Measurements from ENCODE around the gene CEP85. TPM values are rescaled to one million over a fixed set of nuclear protein-coding genes. Genes with fewer than 3 reads are reported as not detected.

The CEP85 gene
- 10 to 100 TPM; 28.5 to 61.6 (median 41.3) TPM for total RNA-seq

GRCh38 chr1:26233903-26234643 lies at the start of gene CEP85:
Gene CEP85 (plus strand): TSS chr1:26234200. CDS start chr1:26239784, 5,584 bp downstream.
- Histone ChIP-seq H3K36me3 (no peaks in the 10 kb centered on the region), H3K27ac (peak within 1 kb of the TSS; percentile 97 to 99 (median 98)), H3K9me3 (no peaks in the 10 kb centered on the region), H3K4me3 (peak within 1 kb of the TSS; percentile 81 to 96 (median 90)), H3K4me1 (peaks cover 30 to 40% of the 10 kb centered on the region in 2 donors), H3K27me3 (no peaks in the 10 kb centered on the region)
- DNase-seq (peak; percentile 98 to 99), ATAC-seq (peak; percentile 91 to 92)
- in situ Hi-C loops (cut with MboI; ENCODE audit: low sequenced_read_pairs in 4 of 4) (loop anchor here in 1 of 4 donors (5.0 kb wide), 1 partner anchor 67 kb away; the partner anchor contains the start of genes C1orf232 and ZNF593), intact Hi-C loops (cut with DNase I; ENCODE audit: low total_unique reads) (loop anchor here (1.0 to 10.0 kb wide), 6 partner anchors 41 to 1341 kb away; partner anchors contain the start of gene ZNF593)
- peak; percentile 72 to 90 (median 89) for TF ChIP-seq CTCF (IDR thresholded peaks at IDR 0.05 in 4 of 5, conservative IDR thresholded peaks at IDR 0.05 in 1 of 5)
- peak; percentile 96 to 97 for TF ChIP-seq POLR2A (IDR thresholded peaks at IDR 0.05)

- DNase-seq (no peak), ATAC-seq (no peak)
- Histone ChIP-seq H3K27me3 (no peaks in the 10 kb centered on the region), H3K9me3 (no peaks in the 10 kb centered on the region), H3K27ac (peak overlapping the region; percentile 94 to 98 (median 96)), H3K36me3 (peaks cover 0 to 51% of the 10 kb centered on the region in 2 donors), H3K4me3 (no peak overlapping the region), H3K4me1 (peaks cover 26 to 35% of the 10 kb centered on the region in 2 donors)
- in situ Hi-C loops (cut with MboI; ENCODE audit: low sequenced_read_pairs in 4 of 4), result no loop called here
- intact Hi-C loops (cut with DNase I; ENCODE audit: low total_unique reads), result loop anchor here (5.0 kb wide), 1 partner anchor 92 kb away; no protein-coding TSS in a partner anchor
- TF ChIP-seq CTCF (IDR thresholded peaks at IDR 0.05 in 4 of 5, conservative IDR thresholded peaks at IDR 0.05 in 1 of 5), result no peak
- TF ChIP-seq POLR2A (IDR thresholded peaks at IDR 0.05), result no peak
Observed at GRCh38 chr1:26184883-26185282, 49.1 kb upstream of the CEP85 start.

- in situ Hi-C loops (cut with MboI; ENCODE audit: low sequenced_read_pairs in 4 of 4), result no loop called here
- H3K4me1 ChIP-seq, result peaks cover 7 to 14% of the 10 kb centered on the region in 2 donors
- DNase-seq (no peak), ATAC-seq (no peak)
- H3K4me3 ChIP-seq, result no peak overlapping the region
- TF ChIP-seq CTCF (IDR thresholded peaks at IDR 0.05 in 4 of 5, conservative IDR thresholded peaks at IDR 0.05 in 1 of 5), result no peak
- TF ChIP-seq POLR2A (IDR thresholded peaks at IDR 0.05), result no peak
- H3K36me3 ChIP-seq, result peaks cover 0 to 51% of the 10 kb centered on the region in 2 donors
- intact Hi-C loops (cut with DNase I; ENCODE audit: low total_unique reads), result no loop called here
- H3K27me3 ChIP-seq, result no peaks in the 10 kb centered on the region
- no peak overlapping the region for H3K27ac ChIP-seq
- no peaks in the 10 kb centered on the region for H3K9me3 ChIP-seq
Observed at GRCh38 chr1:26187882-26188281, 46.1 kb upstream of the CEP85 start.

- DNase-seq, result no peak
- no peak for TF ChIP-seq POLR2A (IDR thresholded peaks at IDR 0.05)
- TF ChIP-seq CTCF (IDR thresholded peaks at IDR 0.05 in 4 of 5, conservative IDR thresholded peaks at IDR 0.05 in 1 of 5), result no peak
- Histone ChIP-seq H3K4me3 (no peak overlapping the region), H3K27ac (no peak overlapping the region), H3K36me3 (peaks cover 0 to 51% of the 10 kb centered on the region in 2 donors), H3K4me1 (peaks cover under 1 to 8% of the 10 kb centered on the region in 2 donors), H3K9me3 (no peaks in the 10 kb centered on the region), H3K27me3 (no peaks in the 10 kb centered on the region)
- intact Hi-C loops (cut with DNase I; ENCODE audit: low total_unique reads) (no loop called here), in situ Hi-C loops (cut with MboI; ENCODE audit: low sequenced_read_pairs in 4 of 4) (no loop called here)
- no peak for ATAC-seq
Observed at GRCh38 chr1:26188477-26188876, 45.5 kb upstream of the CEP85 start.
